Measurements from ENCODE around the gene DQX1. TPM values are rescaled to one million over a fixed set of nuclear protein-coding genes. Genes with fewer than 3 reads are reported as not detected.

The DQX1 gene
- total and polyA plus RNA-seq, 12 donors: 0.17 to 0.32 (median 0.24) TPM; not detected in 8

DNA sequence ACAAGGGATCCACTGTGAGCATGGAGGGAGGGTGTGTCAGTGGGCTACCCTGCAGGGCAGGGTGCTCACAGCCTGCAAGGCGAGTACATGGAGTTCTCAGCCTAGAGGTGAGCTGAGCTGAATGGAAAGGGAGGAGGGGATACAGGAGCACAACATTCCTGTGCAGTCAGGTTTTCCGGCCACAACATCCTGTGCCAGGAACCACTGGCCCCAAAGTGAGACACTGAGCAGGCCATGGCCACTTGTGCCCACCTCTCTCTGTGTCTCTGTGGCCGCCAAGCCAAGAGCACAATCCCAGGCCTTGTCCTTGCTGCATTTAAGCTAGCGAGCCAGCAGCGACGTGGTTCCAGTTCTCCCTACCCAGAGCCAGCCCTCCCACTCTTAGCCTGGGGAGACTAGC is 34.6 kb upstream of the DQX1 start:
- no peak overlapping the region for H3K4me3 ChIP-seq
- no peaks in the 10 kb centered on the region for H3K9me3 ChIP-seq (replicated peaks in 1 of 3)
- 44 to 73% (median 60%) methylated on average over 5 to 6 of the region's 6 CpGs for WGBS, 4 donors
- no peak overlapping the region for H3K27ac ChIP-seq
- no peak for TF ChIP-seq CTCF (IDR thresholded peaks at IDR 0.05)
- TF ChIP-seq POLR2A (IDR thresholded peaks at IDR 0.05): no peak
- intact Hi-C loops (cut with DNase I): no loop called here
- H3K36me3 ChIP-seq (replicated peaks in 1 of 2): no peaks in the 10 kb centered on the region
- no peaks in the 10 kb centered on the region for H3K27me3 ChIP-seq
- H3K4me1 ChIP-seq (replicated peaks in 1 of 2): no peaks in the 10 kb centered on the region
- DNase-seq: no peak

DNA sequence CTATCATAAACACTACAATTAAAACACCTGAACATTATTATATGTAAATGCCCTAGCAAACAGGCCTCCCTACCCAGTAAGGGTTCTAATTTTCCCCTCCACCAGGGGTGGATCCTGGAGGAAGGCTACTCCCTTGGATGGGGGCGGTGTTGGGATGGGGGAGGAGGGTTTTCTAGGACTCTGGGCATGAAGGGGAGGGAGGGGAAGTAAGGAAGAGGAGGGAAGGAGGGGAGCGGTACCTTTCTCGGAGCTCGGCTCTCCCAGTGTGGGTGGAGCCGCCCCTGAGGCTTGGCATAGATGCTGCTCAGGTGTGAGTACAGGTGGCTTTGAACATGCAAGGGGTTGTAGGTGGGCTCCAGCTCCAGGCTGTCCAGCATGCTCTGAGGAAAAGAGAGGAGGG is 33.9 kb upstream of the DQX1 start:
- no peak for DNase-seq
- H3K27ac ChIP-seq: no peak overlapping the region

GRCh38 chr2:74558284-74559230 is 32.5 kb upstream of the DQX1 start:
- H3K36me3 ChIP-seq (replicated peaks in 1 of 2): no peaks in the 10 kb centered on the region
- intact Hi-C loops (cut with DNase I): no loop called here
- 60 to 68% (median 66%) methylated on average over 4 to 7 of the region's 7 CpGs for WGBS, 4 donors
- no peak overlapping the region for H3K27ac ChIP-seq
- H3K27me3 ChIP-seq: no peaks in the 10 kb centered on the region
- peaks cover 0 to 8% of the 10 kb centered on the region in 2 donors for H3K4me1 ChIP-seq (replicated peaks in 1 of 2)
- TF ChIP-seq POLR2A (IDR thresholded peaks at IDR 0.05) (no peak), CTCF (IDR thresholded peaks at IDR 0.05) (no peak)
- H3K4me3 ChIP-seq: no peak overlapping the region
- H3K9me3 ChIP-seq (replicated peaks in 1 of 3): no peaks in the 10 kb centered on the region
- DNase-seq: peak in 3 of 7 donors; percentile 33 to 66 (median 62)

More for the DNA sequence above, 33.9 kb upstream of the DQX1 start:
- 47 to 64% (median 57%) methylated on average over 5 of the region's 5 CpGs for WGBS, 4 donors
- Histone ChIP-seq H3K4me3 (no peak overlapping the region), H3K9me3 (replicated peaks in 1 of 3) (no peaks in the 10 kb centered on the region), H3K27me3 (no peaks in the 10 kb centered on the region), H3K36me3 (replicated peaks in 1 of 2) (no peaks in the 10 kb centered on the region), H3K4me1 (replicated peaks in 1 of 2) (peaks cover 0 to 6% of the 10 kb centered on the region in 2 donors)
- TF ChIP-seq POLR2A (IDR thresholded peaks at IDR 0.05) (no peak), CTCF (IDR thresholded peaks at IDR 0.05) (no peak)
- intact Hi-C loops (cut with DNase I): no loop called here

DNA sequence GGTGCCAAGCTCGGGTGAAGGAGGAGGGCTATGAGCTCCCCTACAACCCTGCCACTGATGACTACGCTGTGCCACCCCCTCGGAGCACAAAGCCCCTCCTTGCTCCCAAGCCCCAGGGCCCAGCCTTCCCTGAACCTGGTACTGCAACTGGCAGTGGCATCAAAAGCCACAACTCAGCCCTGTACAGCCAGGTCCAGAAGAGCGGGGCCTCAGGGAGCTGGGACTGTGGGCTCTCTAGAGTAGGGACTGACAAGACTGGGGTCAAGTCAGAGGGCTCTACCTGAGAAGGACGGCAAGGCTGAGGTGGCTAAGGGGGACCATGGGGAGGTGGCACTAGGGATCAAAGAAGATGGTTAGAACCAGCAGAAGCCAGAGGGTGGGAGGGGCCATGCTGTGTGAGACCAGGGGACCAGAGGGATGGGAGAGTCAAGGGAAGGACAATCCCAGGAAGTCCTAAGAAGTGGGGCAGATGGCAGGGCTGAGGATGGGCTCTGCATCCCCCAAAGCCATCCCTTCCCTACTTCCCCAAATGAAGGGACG is 30.9 kb upstream of the DQX1 start:
- Histone ChIP-seq H3K27me3 (no peaks in the 10 kb centered on the region), H3K36me3 (replicated peaks in 1 of 2) (no peaks in the 10 kb centered on the region), H3K4me3 (no peak overlapping the region), H3K27ac (no peak overlapping the region), H3K4me1 (replicated peaks in 1 of 2) (peaks cover 0 to 23% of the 10 kb centered on the region in 2 donors), H3K9me3 (replicated peaks in 1 of 3) (no peaks in the 10 kb centered on the region)
- WGBS, 4 donors: 87 to 94% (median 92%) methylated on average over 4 to 6 of the region's 6 CpGs
- intact Hi-C loops (cut with DNase I): no loop called here
- no peak for DNase-seq
- no peak for TF ChIP-seq POLR2A (IDR thresholded peaks at IDR 0.05)
